ENCODE measurements around the gene ABHD14A.
A peak's percentile ranks its signal among the peaks of the same experiment; 100 is the strongest.

DNA sequence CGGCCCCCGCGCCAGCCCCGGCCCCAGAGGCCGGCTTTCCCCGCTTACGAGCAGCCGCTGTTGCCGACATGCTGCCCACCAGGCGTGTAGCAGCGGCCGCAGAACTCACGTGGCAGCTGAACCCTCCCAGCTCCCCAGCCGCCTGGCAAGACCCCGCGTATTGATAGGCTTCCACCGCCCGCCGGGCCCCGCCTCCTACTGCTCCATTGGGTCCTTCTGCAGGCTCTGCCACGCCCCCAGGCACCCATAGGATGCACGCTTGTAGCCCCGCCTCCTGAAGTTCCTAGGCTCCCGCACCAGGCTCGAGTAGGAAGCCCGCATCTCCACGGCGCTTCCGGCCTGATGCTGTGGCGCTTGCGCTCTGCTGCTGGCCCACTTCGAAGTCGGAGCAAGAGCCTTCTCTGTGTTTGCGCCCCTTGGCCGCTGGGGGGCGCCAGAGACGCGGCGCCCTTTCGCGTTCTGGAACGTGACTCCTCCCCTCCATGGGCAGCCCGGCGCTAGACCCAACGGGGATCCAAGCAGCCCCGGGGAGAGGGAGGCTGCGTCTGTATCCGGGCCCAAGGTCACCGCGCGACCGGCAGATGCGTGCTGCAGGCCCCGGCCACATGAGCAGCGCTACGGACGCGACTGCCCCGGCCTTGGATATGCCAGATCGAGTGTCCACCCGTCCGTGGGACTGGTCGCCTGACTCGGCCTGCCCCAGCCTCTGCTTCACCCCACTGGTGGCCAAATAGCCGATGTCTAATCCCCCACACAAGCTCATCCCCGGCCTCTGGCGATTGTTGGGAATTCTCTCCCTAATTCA is 32.9 kb upstream of the ABHD14A start, which contains the start of the genes PARP3 and RRP9:
- TF ChIP-seq, protein P1, sequence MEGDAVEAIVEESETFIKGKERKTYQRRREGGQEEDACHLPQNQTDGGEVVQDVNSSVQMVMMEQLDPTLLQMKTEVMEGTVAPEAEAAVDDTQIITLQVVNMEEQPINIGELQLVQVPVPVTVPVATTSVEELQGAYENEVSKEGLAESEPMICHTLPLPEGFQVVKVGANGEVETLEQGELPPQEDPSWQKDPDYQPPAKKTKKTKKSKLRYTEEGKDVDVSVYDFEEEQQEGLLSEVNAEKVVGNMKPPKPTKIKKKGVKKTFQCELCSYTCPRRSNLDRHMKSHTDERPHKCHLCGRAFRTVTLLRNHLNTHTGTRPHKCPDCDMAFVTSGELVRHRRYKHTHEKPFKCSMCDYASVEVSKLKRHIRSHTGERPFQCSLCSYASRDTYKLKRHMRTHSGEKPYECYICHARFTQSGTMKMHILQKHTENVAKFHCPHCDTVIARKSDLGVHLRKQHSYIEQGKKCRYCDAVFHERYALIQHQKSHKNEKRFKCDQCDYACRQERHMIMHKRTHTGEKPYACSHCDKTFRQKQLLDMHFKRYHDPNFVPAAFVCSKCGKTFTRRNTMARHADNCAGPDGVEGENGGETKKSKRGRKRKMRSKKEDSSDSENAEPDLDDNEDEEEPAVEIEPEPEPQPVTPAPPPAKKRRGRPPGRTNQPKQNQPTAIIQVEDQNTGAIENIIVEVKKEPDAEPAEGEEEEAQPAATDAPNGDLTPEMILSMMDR (IDR thresholded peaks at IDR 0.05) = peak; percentile 99 to 100 (median 99)
- no peak for TF ChIP-seq POLR2A (IDR thresholded peaks at IDR 0.05)

Measured in testis (tissue), 2 donors.